GM12873 (cell line): ENCODE data around the gene LMF2.

ENCODE experiments used
- CTCF ChIP-seq: IDR thresholded peaks from 2 replicates; pipeline ENCODE4 v1.5.1; 2012; ENCODE audit warnings: low read depth, mild to moderate bottlenecking, moderate library complexity, low read length, control low read depth; ENCODE audit not compliant: insufficient read depth; ENCODE audit errors: missing control alignments

LMF2 gene

GRCh38 chr22:50518606-50519005 is 11.1 kb upstream of the LMF2 start:
- TF ChIP-seq CTCF = no peak

GRCh38 chr22:50517495-50518260 is 10.2 kb upstream of the LMF2 start:
- no peak for TF ChIP-seq CTCF

- TF ChIP-seq CTCF = no peak
Measured at GRCh38 chr22:50516891-50517290, 9.4 kb upstream of the LMF2 start.

- no peak for TF ChIP-seq CTCF
Measured at GRCh38 chr22:50516068-50516467, 8.6 kb upstream of the LMF2 start.

GRCh38 chr22:50513175-50513574 is 5.7 kb upstream of the LMF2 start:
- TF ChIP-seq CTCF = no peak

- TF ChIP-seq CTCF = no peak
Measured at GRCh38 chr22:50508897-50509296, 1.4 kb upstream of the LMF2 start.

- TF ChIP-seq CTCF = no peak
Measured at GRCh38 chr22:50507991-50508884, 736 bp upstream of the LMF2 start, which contains the start of gene NCAPH2. Gene NCAPH2, plus strand, starts transcription at chr22:50508224. Its CDS starts 114 bp downstream, at chr22:50508338.
